HG02885 (cell line): ENCODE results near the gene CAPN9.
A peak's percentile ranks its signal among the peaks of the same experiment; 100 is the strongest.
"Not testable (repeated sequence)": the region's sequence is repeated elsewhere in the genome, so short reads cannot be mapped to it uniquely, and the experiment has no call there.

ENCODE experiments used
- ATAC-seq: cut with Tn5 transposase; IDR thresholded peaks from one replicate; pipeline ENCODE4 v1.9.1; 2021; ENCODE audit warnings: mild to moderate bottlenecking; ENCODE audit not compliant: unreplicated experiment, poor library complexity

The CAPN9 gene

GRCh38 chr1:230766318-230766717 lies 19.1 kb downstream of the CAPN9 start:
- ATAC-seq = no peak

DNA sequence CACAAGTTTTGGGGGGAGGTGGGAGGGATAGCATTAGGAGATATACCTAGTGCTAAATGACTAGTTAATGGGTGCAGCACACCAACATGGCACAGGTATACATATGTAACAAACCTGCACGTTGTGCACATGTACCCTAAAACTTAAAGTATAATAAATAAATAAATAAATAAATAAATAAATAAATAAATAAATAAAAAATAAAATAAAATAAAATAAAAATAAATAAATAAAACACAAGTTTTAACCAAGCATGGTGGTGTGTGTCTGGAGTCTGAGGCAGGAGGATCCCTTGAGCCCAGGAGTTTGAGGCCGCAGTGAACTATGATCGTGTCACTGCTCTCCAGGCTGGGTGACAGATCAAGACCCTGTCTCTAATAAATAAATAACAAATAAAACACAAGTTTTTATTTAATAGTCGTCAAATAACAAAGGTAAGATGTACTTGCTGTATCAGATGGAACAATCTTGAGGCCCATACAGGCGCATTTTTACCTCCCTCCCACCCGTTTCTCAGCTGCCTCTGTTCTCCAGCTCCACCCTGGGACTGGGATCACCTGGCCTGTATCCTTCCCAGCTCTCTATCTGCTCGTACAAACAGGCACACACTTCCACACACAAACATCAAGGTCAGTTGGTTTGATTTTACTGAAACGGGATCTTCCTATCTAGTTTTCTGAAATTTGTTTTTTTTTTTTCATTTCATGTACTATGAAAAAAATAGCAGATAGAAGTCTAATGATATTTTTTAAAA lies 20.8 kb downstream of the CAPN9 start:
- not testable (repeated sequence) for ATAC-seq

- no peak for ATAC-seq
Observed at GRCh38 chr1:230768903-230769570, 21.8 kb downstream of the CAPN9 start.

DNA sequence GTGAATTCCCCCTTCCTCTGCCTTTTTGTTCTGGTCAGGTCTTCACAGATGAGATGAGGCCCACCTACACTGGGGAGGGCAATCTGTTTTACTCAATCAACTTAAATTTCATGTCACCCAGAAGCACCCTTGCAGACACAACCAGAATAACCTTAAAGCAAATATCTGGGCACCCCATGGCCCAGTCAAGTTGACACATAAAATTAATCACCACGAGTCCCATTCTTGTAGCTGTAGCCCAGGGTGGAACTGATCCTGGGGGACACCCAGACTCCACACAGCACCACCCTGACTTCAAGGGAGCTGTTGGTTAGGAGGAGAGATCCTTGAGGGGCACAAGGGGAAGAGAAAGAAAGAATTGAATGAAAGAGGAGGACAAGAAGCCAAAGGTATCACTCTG lies 23.1 kb downstream of the CAPN9 start:
- ATAC-seq = no peak

DNA sequence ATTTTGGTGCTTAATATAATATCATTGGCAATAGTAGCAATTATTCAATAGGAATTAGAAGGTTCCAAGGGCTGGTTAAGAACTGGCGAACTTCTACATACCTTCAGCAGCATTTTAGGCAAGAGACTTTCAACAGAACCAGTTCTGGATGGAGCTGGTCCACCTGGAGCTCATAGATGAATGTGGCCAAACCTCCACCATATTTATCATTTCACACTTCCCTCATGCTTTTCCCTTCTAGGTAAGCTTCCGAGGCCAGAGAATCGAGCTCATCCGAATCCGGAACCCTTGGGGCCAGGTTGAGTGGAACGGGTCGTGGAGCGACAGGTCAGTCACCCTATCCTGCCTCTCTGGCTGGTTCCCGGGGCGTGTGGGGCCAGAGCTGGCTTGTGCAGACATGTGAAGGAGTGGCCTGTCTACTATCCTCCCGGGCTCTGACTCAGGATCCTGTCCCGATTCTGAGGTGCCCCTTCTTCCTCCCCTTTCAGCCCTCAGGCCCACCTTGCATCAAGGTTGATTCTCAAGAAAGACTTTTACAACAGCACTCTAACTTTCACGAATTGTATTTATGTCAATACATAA lies 24.7 kb downstream of the CAPN9 start:
- ATAC-seq = no peak

DNA sequence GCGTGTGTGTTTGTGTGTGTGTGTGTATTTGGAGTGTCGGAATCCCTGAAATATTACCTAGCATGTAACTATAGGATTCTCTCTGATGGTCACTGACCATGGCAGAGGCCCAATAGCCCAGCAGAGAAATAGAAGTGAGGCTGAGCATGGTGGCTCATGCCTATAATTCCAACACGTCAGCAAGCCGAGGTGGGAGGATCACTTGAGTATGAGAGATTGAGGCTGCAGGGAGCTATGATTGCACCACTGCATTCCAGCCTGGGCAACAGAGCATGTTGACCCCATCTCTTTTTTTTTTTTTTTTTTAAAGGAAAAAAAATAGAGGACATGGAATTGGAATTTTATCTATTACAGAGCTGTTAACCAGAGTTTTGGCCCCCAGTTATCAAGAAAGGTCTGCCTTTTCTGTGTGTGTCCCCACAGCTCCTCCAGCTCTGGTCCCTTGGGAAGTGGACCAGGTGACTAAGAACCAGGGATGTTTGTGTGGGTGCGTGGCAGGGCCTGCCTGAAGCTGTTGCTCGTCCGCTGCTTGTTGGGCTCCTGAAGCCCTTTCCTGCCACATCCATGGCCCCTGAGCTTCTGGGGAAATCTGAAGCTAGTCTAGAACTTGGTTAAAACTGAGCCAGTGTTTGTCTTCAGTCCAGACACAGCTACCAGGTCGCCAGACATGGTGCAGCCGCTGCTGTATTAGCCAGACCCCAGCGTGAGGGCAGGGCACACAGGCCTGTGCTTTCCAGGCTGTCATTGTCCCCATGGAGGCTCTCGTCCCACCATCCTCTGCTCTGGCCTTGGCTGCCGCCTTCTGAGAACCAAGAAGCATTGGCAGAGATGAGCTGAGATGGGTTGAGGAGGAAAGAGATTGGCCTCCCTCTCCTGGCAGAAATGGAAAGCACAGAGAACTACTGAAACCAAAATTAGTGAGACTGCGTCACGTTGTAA lies 25.5 kb downstream of the CAPN9 start:
- ATAC-seq = no peak

DNA sequence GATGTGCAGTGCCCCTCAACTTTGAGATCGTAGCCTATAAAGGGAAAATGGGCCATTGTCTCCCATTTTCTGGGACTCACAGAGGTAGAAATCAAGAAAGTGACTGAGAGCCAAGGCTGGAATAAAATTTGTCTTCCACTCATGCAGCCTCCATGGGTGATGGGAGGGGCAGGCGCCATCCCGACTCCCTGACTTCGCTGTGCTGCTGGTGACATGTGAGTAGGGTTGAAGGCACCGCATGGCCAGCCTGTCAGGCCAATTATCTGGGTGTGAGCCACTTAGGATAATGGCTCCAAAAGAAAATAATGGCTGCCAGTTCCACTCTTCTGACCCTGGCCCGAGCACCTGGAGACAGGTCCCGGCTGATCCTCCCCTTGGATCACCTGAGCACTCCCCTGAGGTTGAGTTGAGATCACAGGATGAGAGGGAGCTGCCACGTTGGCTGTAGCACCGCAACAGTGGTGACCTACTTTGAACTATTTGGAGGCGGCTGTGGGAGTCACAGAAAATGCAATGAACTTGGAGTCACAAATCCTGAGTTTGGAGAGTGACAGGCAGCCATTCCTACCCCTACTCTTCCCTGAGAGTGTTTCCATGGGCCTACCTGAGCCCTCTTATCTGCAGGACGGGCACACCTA lies 26.3 kb downstream of the CAPN9 start:
- no peak for ATAC-seq

DNA sequence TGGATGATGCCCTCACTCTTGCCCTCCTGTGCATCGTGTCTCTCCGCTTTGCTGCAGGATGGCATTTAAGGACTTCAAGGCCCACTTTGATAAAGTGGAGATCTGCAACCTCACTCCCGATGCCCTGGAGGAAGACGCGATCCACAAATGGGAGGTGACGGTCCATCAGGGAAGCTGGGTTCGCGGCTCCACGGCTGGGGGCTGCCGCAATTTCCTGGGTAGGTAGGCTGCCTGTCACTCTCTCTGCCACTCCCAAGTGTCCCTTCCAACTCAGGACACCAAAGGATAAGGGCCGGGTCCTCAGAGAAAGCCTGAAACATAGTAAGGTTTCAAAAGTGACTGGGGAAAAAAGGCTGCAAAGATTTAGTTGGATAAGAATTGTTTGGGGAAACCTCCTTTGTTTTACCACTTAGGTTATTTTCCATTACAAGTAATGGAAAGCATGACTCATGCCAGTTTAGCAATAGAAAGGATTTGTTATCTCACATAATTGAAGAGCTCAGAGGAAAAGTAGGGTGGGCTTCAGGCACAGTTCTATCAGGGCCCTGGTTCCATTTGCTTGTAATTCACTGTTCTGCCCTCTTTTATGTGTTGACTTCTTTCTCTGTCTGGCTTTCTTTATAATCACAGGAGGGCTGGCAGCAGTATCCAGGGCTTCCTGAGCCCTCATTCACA lies 31.9 kb downstream of the CAPN9 start:
- ATAC-seq = no peak

- no peak for ATAC-seq
Observed at GRCh38 chr1:230781131-230781530, 33.9 kb downstream of the CAPN9 start.

DNA sequence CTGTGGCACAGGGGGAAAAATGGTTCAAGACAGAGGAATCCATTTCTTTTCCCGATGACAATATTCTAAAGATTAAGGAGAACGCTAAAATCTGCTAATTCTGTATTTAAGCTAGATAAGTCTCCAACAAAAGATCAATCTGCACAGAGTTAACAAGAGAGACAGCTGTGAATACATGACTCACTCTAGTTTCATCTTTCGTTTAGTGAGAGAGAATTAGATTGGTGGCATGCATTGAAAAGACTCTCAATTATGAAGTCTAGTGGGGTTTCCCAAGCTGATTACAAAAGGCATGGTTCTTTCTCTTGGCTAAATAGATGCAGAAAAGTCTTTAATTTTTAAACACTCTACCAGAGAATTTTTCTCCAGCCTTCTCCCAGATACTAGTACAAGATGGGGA lies 34.4 kb downstream of the CAPN9 start:
- ATAC-seq = peak; percentile 55

- no peak for ATAC-seq
Observed at GRCh38 chr1:230784163-230784562, 37.0 kb downstream of the CAPN9 start.

DNA sequence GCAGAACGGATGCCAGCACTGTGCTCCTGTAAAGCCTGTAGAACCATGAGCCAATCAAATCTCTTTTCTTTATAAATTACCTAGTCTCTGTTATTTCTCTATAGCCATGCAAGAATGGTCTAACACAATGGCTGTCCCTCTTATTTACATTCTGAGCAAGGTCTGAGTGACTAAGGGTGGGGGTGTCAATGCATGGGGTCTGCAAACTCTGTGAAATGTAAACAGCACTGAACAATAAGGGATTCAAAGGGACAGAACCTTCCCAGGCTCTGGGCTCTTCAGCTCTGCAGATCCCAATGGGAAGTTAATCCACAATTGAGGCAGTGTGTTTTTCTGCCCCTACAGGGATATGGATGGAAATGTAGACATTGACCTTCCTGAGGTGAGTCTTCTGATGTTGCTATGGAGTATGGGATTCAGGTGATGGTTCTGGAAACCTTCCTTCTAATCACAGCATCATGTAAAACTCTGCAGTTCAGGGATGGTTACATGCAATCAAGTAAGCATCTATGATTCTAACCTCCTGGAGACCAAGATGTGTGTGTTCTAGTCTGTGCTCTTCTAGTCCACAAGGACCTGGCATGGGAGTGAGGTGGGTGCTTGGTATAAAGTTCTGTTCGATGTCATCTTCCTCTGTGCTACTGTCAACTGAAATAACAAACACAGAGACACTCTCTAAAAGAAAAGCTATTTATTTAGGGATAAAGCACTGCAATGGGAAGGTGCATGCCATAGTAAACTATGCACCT lies 38.6 kb downstream of the CAPN9 start:
- ATAC-seq = no peak

- ATAC-seq = no peak
Observed at GRCh38 chr1:230786385-230786753, 39.2 kb downstream of the CAPN9 start.

DNA sequence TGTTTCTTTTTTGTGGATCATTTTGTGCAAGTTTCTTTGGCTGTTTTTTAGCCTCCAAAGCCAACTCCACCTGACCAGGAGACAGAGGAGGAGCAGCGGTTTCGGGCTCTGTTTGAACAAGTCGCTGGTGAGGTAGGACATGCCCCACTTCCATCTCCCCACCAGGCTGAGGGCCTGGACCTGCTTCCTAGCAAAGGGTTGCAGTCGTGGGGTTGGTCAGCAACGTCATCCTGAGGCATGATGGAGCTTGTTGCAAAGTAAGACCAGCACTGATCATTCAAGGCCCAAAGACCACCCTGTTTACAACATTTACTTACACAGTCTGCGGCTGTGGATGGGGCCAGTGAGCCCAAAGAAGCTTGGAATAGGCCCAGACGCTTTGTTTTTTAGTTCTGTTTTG lies 40.3 kb downstream of the CAPN9 start:
- no peak for ATAC-seq

GRCh38 chr1:230788561-230789275 lies 41.5 kb downstream of the CAPN9 start:
- ATAC-seq = no peak

GRCh38 chr1:230790026-230790425 lies 42.8 kb downstream of the CAPN9 start:
- no peak for ATAC-seq

DNA sequence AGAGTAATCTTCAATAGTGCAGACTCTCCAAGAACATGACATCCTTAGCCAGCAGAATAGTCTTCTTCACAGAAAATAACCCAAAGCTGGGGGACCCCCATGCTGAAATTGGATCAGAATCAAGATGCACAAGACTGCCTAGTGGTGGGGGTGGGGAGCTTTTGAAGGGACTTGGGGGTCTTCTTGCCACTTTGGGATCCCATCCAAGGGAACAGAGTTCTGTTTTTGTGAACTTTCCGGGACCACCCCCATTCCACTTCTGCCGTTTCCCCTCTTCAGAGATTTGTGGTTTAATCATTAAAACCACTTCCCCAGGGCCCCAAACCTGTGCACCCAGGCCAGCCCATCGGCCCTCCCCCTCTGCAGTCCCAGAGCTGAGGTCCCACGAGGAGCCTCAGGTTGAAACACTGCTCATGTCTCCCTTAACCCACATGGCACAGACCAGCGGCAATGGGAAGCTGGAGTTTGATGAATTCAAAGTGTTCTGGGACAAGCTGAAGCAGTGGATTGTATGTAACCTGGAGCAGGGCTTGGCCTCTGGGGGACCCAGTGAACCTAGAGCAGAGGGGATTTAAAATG lies 44.9 kb downstream of the CAPN9 start:
- ATAC-seq = no peak
